HG02571 (cell line): ENCODE results near the gene KLF12.

Experiments used
- ATAC-seq: cut with Tn5 transposase; IDR thresholded peaks from one replicate; pipeline ENCODE4 v1.9.1; 2021; ENCODE audit warnings: mild to moderate bottlenecking, moderate library complexity; ENCODE audit not compliant: unreplicated experiment

The KLF12 gene

GRCh38 chr13:74103970-74104555 lies 30.1 kb downstream of the KLF12 start:
- no peak for ATAC-seq

GRCh38 chr13:74103196-74103595 lies 31.0 kb downstream of the KLF12 start:
- ATAC-seq: no peak

GRCh38 chr13:74102691-74103090 lies 31.5 kb downstream of the KLF12 start:
- no peak for ATAC-seq

- ATAC-seq: no peak
These were observed 32.8 kb downstream of the KLF12 start for GRCh38 chr13:74101436-74101835.

DNA sequence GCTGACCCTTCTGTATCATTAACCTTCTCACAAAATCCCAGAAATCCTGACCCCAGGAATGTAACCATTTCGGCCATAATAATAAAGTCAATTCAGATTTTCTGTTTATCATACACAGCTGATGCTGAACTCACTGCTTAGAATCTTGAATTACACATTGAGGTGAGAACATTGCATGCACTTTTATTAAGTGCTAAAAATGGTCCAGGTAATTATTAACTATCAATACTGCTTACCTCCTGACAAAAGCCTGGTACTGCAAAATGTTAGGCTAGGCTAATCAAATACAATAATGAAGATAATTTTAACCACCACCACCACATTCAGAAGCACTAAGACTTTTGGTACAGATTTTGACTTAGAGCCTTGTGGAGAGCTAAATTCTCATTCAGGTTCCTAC lies 36.1 kb downstream of the KLF12 start:
- ATAC-seq: no peak

GRCh38 chr13:74097116-74097515 lies 37.1 kb downstream of the KLF12 start:
- no peak for ATAC-seq

GRCh38 chr13:74093691-74094090 lies 40.5 kb downstream of the KLF12 start:
- ATAC-seq: no peak

DNA sequence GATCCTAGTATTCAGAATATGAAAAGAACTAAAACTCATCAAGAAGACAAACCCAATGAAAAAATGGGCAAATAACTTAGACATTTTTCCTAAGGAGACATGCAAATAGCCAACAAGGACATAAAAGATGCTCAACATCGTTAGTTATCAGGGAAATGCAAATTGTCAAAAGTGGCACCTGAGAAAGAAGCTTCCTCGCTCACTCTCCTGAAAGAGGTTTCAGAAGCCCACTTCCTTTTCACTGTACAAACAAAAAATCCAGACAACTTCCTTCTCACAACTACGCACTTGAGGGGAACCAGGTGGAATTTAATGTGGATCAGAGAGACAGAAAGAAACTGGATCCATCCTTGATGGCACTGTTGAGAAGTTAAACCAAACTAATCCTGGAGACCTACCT lies 41.5 kb downstream of the KLF12 start:
- no peak for ATAC-seq

GRCh38 chr13:74090869-74091605 lies 43.2 kb downstream of the KLF12 start:
- no peak for ATAC-seq

DNA sequence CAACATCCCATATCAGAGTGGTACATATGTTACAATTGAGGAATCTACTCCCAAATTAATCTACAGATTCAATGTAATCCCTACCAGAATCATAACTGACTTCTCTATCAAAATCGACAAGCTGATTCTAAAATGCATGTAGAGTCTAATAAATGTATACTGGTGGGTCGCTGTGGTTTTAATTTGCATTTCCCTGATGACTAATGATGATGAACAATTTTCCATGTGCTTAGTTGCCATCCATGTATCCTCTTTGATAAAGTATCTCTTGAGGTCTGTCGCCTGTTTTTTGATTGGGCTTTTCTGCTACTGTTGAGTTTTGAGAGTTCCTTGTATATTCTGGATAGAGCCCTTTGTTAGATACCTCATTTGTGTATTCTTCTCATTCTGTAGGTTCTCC lies 43.8 kb downstream of the KLF12 start:
- no peak for ATAC-seq

- ATAC-seq: no peak
These were observed 46.8 kb downstream of the KLF12 start for GRCh38 chr13:74087357-74087756.
